Vagina (tissue), 2 donors: Measurements from ENCODE around the gene FBN3.

Source experiments
- CTCF ChIP-seq, 3 experiments: fragments of 450-650 bp in 2 of 3; fragments of 200-600 bp in 1 of 3; sonication (generic) in 1 of 3; IDR thresholded peaks; one replicate each; pipeline ENCODE4 v1.5.1; 2017 to 2019; ENCODE audit warnings: antibody characterized with exemption in 3 of 3, mild to moderate bottlenecking in 2 of 3, moderate library complexity in 2 of 3
- POLR2A ChIP-seq, 2 donors: fragments of 450-650 bp; IDR thresholded peaks; one replicate each; pipeline ENCODE4 v1.6.1; 2017; ENCODE audit warnings: antibody characterized with exemption in 2 of 2, mild to moderate bottlenecking in 2 of 2, moderate library complexity in 2 of 2
- POLR2AphosphoS5 ChIP-seq, 2 donors: sonication (generic); formaldehyde crosslinking; IDR thresholded peaks; one replicate each; pipeline ENCODE4 v1.9.0; 2017; ENCODE audit warnings: antibody characterized with exemption in 2 of 2, mild to moderate bottlenecking in 2 of 2, low read depth in 1 of 2; ENCODE audit not compliant: insufficient read depth in 1 of 2

GRCh38 chr19:8022275-8022674 lies 127.1 kb downstream of the FBN3 start:
- TF ChIP-seq CTCF (IDR thresholded peaks at IDR 0.05) (no peak), POLR2A (IDR thresholded peaks at IDR 0.05) (no peak), POLR2AphosphoS5 (IDR thresholded peaks at IDR 0.05; ENCODE audit: insufficient read depth in 1 of 2, low read depth in 1 of 2) (no peak)
